PC-3 (cell line): Measurements from ENCODE around the gene EQTN.

ENCODE experiments used
- EZH2 ChIP-seq: fragments of 300-600 bp; sonication (generic); IDR thresholded peaks from one replicate; pipeline ENCODE4 v1.6.1; 2017; ENCODE audit warnings: antibody characterized with exemption, mild to moderate bottlenecking, low read length; ENCODE audit not compliant: unreplicated experiment
- EZH2phosphoT487 ChIP-seq: fragments of 300-600 bp; sonication (generic); IDR thresholded peaks from 2 replicates; pipeline ENCODE4 v1.6.1; 2018; ENCODE audit warnings: mild to moderate bottlenecking, antibody characterized with exemption, low read length, borderline replicate concordance
- TF ChIP-seq, protein P1 (sequence below): fragments of 300-600 bp; sonication (generic); conservative IDR thresholded peaks from 2 replicates; pipeline ENCODE4 v1.5.1; 2017; ENCODE audit warnings: antibody characterized with exemption, low read depth, mild to moderate bottlenecking, low read length

DNA sequence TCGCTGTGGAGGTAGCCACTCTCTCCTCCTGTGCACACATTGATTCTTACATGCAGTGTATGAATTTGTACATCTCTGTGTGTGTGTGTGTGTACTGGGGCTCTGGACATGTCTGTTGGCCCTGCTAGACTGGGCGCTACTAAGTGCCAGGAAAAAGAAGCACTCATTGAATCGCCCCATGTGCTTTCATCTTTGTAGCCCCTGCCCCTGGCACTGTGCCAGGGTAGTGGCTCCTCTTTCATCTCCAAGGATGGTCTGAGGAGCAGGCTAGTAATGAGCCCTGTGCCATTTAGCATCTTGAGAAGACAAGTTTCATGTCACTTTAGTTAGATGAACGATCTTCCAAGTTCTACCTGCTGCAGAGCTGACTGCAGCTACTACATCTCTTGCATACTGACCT lies 34.4 kb upstream of the EQTN start:
- TF ChIP-seq, protein P1, sequence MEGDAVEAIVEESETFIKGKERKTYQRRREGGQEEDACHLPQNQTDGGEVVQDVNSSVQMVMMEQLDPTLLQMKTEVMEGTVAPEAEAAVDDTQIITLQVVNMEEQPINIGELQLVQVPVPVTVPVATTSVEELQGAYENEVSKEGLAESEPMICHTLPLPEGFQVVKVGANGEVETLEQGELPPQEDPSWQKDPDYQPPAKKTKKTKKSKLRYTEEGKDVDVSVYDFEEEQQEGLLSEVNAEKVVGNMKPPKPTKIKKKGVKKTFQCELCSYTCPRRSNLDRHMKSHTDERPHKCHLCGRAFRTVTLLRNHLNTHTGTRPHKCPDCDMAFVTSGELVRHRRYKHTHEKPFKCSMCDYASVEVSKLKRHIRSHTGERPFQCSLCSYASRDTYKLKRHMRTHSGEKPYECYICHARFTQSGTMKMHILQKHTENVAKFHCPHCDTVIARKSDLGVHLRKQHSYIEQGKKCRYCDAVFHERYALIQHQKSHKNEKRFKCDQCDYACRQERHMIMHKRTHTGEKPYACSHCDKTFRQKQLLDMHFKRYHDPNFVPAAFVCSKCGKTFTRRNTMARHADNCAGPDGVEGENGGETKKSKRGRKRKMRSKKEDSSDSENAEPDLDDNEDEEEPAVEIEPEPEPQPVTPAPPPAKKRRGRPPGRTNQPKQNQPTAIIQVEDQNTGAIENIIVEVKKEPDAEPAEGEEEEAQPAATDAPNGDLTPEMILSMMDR: no peak
- TF ChIP-seq EZH2phosphoT487 (no peak), EZH2 (no peak)
